GM18520 (cell line): ENCODE data around the gene CX3CR1.
A peak's percentile ranks its signal among the peaks of the same experiment; 100 is the strongest.

Source experiments
- ATAC-seq: cut with Tn5 transposase; IDR thresholded peaks from one replicate; pipeline ENCODE4 v1.9.1; 2021; ENCODE audit not compliant: unreplicated experiment

CX3CR1 gene

GRCh38 chr3:39292961-39293360, 13.1 kb upstream of the CX3CR1 start:
- ATAC-seq, result no peak

GRCh38 chr3:39291903-39292329, 12.1 kb upstream of the CX3CR1 start:
- ATAC-seq, result no peak

DNA sequence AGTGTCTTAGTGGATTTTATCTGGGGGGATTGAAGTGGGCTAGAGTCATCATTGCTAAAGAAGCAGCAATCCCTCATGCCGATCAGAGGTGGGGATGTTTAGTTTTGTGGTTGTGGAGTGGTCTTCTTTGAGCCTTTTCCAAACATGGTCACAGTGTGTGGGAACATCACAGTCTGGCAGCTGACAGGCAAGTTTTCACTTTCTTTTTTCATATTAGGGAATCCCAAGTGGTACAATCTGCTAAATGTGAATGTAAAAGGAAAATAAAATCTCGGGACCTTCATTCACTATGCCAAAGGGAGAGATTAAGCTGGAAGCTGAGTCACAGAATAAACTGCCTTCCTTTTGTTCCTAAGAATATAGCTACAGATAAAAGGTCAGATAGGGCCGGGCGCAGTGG, 10.4 kb upstream of the CX3CR1 start:
- ATAC-seq, result no peak

DNA sequence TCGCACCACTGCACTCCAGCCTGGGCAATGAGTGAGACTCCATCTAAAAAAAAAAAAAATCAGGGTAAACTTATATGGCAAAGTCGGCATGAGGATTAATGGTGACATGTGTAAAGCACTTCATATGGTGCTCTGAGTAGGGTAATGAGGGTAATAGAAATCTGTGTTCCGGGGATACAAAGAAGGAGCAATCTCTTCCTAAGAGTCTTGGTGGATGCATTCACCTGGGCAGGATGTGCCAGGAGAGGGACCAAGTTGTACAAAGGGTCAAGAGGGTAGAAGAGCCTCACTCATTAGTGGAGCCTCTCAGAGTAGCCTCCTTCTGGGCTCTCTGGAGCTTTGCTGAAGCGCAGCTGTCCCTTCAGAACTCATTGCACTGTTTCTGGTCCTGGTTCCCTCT, 9.3 kb upstream of the CX3CR1 start:
- ATAC-seq, result no peak

DNA sequence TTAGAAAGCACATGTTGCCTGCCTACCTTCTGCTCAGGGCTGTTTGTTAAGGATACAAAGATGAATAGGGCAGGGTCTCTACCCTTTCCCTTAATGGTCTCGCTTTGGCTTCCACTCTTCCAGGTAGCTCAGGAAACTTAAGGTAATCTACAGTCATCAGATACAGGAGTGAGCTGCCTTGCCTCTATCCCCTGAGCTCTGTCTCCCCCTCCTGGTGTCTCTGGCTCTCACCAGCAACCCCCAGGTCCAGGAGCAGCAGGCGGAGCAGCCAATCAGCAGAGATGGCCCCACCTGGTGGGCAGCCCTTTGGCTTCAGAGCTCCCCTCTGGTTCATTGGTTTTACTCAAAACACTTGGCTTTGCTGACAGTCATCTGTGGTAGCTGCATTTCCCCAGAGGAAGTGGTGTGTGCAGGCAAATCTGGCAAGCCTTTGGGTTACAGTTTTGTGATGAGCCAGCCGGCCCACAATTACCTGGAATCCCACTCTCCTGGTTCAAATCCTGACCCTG, 8.5 kb upstream of the CX3CR1 start:
- ATAC-seq, result peak; percentile 97

DNA sequence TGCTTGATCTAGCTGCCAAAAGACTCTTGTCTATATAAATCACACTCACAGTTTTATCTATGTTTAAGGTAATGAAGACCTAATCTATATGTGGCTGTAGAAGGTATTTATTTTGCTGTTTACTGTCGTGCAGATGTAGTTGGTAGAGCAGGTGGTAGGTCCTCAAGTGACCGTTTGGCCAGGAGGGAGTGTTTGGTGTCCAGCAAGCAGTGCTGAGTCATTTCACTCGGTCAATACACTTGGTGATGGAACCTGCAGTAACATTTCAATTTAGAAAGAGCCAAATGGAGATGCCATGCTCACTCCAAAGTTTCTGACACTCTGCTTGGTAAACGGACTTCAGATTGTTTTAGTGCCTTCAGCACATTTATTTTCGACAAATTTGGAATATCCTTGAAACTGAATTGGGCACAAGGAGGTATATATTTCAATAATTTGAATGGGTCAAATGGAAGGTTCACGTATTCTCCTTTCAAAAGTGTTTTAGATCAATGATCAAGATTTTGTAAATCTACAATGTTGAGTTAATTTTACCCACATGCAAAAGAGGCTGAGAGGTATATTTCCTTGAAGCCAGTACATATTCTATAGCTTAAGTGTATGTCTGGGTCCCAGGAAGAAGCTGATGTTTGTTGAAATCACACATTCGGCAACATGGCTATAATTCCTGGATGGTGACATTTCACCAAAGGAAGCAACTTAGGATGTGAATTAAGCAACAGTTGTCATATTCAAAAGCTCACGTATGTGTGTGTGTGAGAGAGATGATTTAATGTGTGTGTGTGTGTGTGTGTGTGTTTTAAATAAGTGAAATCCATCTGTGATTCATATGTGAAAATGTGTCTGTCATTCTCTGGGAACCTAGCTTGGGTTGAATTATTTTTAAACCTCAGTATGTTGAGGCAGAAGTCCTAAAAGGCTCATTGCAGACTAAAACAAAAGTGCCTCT, 7.7 kb upstream of the CX3CR1 start:
- no peak for ATAC-seq

DNA sequence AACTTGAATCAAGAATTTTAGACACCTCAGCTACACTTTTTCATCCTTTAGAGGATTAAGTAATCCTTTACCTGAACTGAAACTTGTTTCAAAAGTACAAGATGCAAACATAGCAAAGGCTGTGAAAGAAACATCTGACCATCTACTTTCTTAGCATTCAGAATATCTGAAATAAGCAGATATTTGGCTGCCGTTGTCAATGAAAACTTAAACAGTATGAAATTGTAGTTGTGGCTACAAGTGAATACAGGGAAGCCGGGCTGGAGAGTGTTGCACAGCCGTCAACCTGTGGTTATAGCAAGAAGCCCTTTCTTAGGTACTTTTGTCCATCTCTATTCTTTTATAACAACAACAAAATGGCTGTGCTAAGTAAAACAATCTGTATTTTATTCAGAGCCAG, 6.9 kb upstream of the CX3CR1 start:
- ATAC-seq, result no peak

DNA sequence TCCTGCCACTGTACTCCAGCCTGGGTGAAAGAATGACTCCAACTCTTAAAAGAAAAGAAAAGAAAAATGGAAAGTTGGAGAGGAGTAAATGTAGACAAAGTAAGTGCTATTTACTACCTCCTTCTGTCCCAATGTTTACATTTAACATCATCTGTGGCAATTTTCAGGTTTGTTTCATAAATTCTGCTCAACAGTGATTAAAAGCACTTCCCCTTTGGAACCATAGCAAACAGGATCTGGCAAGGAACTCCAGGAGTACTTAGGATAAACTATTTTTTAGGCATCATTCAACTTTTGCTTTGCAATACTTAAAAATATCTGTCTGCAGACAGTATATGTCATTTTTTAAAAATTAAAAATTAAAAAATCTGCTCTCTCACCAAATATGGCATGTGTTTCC, 5.5 kb upstream of the CX3CR1 start:
- no peak for ATAC-seq

GRCh38 chr3:39284457-39284881, 4.6 kb upstream of the CX3CR1 start:
- ATAC-seq, result no peak

DNA sequence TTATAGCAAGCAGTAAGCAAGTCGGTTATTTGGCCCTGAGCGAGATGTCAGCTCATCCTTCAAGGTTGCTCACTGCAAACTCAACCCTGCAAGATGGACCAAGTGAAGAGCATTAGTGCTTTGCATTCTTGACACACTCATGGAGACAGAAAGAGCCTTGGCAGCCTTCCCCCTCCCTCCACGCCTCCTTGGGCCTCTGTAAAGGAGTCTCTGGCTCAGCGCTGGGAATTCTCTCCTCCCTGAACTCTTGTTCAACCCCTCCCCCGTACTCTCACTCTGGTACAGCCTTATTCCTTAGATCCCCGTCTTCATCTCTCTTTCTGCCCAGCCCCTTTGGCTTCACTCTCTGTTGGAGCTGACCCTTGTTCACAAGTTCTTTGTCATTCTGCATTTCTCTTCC, 2.2 kb upstream of the CX3CR1 start:
- no peak for ATAC-seq

DNA sequence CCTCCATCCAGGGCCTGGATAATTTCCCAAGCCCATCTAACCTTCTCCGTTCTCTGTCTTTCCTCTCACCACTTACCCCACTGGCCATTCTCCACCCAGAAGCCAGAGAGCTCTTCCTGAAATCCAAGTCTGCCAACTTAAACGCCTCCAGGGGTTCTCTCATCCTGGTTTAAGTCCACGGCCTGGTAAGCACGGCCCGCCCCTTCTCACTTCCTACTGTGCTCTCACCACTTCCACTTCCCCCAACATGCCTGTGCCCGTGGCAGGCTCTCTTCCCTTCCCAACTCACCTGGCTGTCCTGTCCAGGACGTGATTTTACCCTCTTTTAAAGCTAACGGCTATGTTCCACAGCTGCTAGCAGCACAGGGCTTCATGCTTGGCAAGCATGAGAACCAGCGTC, 1.7 kb upstream of the CX3CR1 start:
- no peak for ATAC-seq

GRCh38 chr3:39280571-39280970, 735 bp upstream of the CX3CR1 start:
- ATAC-seq, result no peak

- no peak for ATAC-seq
Observed at GRCh38 chr3:39278616-39278935, 1.3 kb downstream of the CX3CR1 start.

DNA sequence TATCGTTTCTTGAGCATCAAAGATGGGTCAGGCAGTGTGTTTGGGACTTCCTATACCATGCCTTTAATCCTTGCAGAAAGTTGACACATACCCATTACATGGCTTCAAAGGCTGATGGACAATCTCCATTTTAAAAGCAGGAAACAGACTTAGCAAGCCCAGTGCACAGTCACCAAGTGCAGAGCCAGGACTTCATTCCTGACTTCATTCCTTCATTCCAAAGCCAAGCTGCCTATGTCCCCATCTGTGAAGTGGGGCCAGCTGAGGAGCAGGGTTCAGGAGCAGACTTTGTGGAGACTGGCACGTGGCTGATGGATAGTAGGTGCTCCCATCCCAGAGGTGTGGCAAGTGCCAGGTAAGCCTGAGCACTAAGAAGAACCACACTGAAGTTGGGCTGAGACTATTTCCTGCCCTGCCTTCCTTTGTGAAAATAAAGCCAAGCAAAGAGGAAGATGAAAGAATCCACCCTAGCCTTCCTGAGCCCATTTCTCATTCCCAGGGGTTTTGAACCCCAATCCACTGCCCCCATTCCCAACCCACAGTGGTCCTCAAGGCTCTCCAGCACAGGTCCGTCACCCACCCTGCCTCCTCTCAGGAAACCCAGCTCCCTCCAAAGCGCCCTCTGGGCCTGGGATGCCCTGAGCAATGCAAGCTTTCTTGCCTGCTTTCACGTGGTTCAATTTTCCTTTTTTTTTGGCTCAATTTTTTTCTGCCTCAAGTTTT, 1.8 kb downstream of the CX3CR1 start:
- no peak for ATAC-seq

DNA sequence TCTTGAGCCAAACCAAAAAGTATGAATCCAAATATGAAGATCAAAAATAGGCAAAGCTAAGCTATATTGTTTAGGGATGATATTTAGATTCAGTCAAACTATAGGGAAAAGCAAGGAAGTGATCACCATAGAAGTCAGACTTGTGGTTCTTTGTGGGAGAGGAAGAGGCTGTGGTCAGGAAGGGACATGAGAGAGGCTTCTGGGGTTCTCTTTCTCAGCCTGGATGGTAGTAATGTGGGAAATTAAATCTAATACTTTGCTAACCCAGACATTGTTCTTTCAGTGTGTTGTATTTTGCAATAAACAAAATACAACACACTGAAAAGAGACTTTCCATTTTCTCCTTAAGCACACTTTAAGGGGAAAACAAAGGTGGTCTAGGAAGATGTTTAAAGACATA, 3.1 kb downstream of the CX3CR1 start:
- no peak for ATAC-seq

GRCh38 chr3:39275963-39276593, 3.8 kb downstream of the CX3CR1 start:
- ATAC-seq, result no peak

- no peak for ATAC-seq
Observed at GRCh38 chr3:39275052-39275451, 4.8 kb downstream of the CX3CR1 start.

- ATAC-seq, result no peak
Observed at GRCh38 chr3:39273119-39273518, 6.7 kb downstream of the CX3CR1 start.

DNA sequence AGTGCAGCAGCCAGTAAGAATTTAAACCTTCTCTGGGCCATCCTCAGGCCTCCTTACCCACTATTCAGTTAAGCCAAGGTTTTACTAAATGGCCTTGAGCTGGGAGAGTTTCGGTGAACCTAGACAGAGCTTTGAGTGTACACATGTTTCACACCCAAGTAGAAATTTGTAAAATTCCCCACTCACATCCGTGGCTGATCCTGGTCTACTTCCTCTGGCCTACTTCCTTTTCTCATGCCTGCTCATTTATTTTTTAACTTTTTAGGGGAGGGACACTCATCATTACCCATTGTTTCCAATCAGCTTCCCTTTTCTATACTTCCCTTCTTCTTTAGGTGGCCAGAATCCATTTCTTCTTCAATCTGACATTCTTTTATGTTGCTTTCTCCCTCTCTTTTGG, 7.6 kb downstream of the CX3CR1 start:
- no peak for ATAC-seq

- no peak for ATAC-seq
Observed at GRCh38 chr3:39271363-39271914, 8.4 kb downstream of the CX3CR1 start.

GRCh38 chr3:39269528-39269927, 10.3 kb downstream of the CX3CR1 start:
- no peak for ATAC-seq
